Measurements from ENCODE around the gene COA1.

Gene COA1

DNA sequence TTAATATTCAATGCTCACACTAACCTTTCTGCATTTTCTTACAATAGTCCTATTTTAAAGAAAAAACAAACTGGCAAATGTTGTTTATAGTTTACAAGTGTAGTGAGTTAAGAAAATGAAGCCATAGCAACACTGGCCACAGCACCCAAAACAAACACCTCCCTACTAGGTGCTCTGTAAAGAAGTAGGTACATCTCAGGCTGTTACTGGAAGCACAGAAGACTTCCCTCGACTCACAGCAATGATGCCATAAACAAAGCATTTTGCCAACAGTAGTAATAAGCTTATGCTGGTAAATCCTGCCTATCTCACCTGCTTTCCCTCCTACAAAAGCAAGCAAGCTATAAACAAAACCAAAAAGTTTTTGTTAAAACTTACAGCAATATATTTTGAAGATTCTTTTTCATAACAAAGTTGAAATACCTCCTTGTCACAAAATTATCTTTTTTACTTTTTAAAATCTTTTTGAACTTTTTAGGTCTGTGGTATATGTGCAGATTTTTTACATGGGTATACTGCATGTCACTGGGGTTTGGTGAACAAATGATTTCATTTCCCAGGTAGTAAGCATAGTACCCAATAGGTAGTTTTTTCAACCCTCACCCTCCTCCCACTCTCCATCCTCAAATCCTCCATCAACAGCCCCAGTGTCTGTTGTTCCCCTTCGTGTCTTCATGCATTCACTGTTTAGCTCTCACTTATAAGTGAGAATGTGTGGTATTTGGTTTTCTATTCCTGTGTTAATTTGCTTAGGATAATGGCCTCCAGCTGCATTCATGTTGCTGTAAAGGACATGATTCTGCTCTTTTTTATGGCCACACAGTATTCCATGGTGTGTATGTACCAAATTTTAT is 28.4 kb downstream of the COA1 start:
- peak; percentile 26 for ATAC-seq
- TF ChIP-seq SNAI2 (CRISPR knock-in tag; IDR thresholded peaks at IDR 0.05) (no peak), ARNTL (CRISPR knock-in tag; IDR thresholded peaks at IDR 0.05; ENCODE audit: borderline replicate concordance, low read depth) (no peak), ZC3H10 (CRISPR knock-in tag; IDR thresholded peaks at IDR 0.05) (no peak), ISL1 (CRISPR knock-in tag; IDR thresholded peaks at IDR 0.05) (no peak)
- TF ChIP-seq, protein P1, sequence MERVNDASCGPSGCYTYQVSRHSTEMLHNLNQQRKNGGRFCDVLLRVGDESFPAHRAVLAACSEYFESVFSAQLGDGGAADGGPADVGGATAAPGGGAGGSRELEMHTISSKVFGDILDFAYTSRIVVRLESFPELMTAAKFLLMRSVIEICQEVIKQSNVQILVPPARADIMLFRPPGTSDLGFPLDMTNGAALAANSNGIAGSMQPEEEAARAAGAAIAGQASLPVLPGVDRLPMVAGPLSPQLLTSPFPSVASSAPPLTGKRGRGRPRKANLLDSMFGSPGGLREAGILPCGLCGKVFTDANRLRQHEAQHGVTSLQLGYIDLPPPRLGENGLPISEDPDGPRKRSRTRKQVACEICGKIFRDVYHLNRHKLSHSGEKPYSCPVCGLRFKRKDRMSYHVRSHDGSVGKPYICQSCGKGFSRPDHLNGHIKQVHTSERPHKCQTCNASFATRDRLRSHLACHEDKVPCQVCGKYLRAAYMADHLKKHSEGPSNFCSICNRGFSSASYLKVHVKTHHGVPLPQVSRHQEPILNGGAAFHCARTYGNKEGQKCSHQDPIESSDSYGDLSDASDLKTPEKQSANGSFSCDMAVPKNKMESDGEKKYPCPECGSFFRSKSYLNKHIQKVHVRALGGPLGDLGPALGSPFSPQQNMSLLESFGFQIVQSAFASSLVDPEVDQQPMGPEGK (CRISPR knock-in tag; IDR thresholded peaks at IDR 0.05; ENCODE audit: borderline replicate concordance): no peak
- TF ChIP-seq, protein P2, sequence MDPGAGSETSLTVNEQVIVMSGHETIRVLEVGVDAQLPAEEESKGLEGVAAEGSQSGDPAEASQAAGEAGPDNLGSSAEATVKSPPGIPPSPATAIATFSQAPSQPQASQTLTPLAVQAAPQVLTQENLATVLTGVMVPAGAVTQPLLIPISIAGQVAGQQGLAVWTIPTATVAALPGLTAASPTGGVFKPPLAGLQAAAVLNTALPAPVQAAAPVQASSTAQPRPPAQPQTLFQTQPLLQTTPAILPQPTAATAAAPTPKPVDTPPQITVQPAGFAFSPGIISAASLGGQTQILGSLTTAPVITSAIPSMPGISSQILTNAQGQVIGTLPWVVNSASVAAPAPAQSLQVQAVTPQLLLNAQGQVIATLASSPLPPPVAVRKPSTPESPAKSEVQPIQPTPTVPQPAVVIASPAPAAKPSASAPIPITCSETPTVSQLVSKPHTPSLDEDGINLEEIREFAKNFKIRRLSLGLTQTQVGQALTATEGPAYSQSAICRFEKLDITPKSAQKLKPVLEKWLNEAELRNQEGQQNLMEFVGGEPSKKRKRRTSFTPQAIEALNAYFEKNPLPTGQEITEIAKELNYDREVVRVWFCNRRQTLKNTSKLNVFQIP (CRISPR knock-in tag; IDR thresholded peaks at IDR 0.05; ENCODE audit: borderline replicate concordance, low read depth): no peak
- TF ChIP-seq, protein P3, sequence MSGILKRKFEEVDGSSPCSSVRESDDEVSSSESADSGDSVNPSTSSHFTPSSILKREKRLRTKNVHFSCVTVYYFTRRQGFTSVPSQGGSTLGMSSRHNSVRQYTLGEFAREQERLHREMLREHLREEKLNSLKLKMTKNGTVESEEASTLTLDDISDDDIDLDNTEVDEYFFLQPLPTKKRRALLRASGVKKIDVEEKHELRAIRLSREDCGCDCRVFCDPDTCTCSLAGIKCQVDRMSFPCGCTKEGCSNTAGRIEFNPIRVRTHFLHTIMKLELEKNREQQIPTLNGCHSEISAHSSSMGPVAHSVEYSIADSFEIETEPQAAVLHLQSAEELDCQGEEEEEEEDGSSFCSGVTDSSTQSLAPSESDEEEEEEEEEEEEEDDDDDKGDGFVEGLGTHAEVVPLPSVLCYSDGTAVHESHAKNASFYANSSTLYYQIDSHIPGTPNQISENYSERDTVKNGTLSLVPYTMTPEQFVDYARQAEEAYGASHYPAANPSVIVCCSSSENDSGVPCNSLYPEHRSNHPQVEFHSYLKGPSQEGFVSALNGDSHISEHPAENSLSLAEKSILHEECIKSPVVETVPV (CRISPR knock-in tag; IDR thresholded peaks at IDR 0.05): no peak
- TF ChIP-seq, protein P4, sequence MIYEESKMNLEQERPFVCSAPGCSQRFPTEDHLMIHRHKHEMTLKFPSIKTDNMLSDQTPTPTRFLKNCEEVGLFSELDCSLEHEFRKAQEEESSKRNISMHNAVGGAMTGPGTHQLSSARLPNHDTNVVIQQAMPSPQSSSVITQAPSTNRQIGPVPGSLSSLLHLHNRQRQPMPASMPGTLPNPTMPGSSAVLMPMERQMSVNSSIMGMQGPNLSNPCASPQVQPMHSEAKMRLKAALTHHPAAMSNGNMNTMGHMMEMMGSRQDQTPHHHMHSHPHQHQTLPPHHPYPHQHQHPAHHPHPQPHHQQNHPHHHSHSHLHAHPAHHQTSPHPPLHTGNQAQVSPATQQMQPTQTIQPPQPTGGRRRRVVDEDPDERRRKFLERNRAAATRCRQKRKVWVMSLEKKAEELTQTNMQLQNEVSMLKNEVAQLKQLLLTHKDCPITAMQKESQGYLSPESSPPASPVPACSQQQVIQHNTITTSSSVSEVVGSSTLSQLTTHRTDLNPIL (CRISPR knock-in tag; IDR thresholded peaks at IDR 0.05; ENCODE audit: low read depth): no peak

DNA sequence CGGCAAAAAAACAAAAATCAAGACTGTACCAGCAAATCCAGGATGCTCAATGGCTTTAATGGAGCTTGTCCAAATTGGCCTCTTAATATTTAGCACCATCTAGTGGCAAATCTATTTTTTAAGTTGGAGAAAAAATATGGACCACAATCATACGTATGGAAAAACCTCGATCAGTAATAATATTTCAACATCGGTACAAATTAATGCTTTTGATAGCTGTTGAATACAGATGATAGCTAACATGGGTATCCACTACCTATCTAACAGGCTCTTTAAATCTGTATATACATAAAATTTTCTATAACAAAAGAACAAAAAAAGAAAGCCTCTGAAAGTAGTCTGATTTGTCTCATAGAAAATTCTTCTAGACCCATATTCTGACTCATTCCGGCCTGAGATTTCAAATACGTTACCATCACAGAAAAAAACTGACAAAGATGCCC is 29.2 kb downstream of the COA1 start:
- ATAC-seq: peak; percentile 69

More for the DNA sequence above, 29.2 kb downstream of the COA1 start:
- TF ChIP-seq GLIS3 (CRISPR knock-in tag; IDR thresholded peaks at IDR 0.05) (no peak), TCF4 (CRISPR knock-in tag; IDR thresholded peaks at IDR 0.05; ENCODE audit: borderline replicate concordance) (no peak), ISL1 (CRISPR knock-in tag; IDR thresholded peaks at IDR 0.05) (no peak), SNAI2 (CRISPR knock-in tag; IDR thresholded peaks at IDR 0.05) (no peak), ZNF565 (CRISPR knock-in tag; conservative IDR thresholded peaks at IDR 0.05; ENCODE audit: low read depth) (no peak), TOX (CRISPR knock-in tag; IDR thresholded peaks at IDR 0.05; ENCODE audit: borderline replicate concordance) (no peak), ZC3H10 (CRISPR knock-in tag; IDR thresholded peaks at IDR 0.05) (no peak), ARNTL (CRISPR knock-in tag; IDR thresholded peaks at IDR 0.05; ENCODE audit: borderline replicate concordance, low read depth) (no peak), RARB (CRISPR knock-in tag; IDR thresholded peaks at IDR 0.05) (no peak), BACH2 (CRISPR knock-in tag; IDR thresholded peaks at IDR 0.05; ENCODE audit: borderline replicate concordance) (no peak), CSDC2 (CRISPR knock-in tag; IDR thresholded peaks at IDR 0.05) (no peak), ZNF8 (CRISPR knock-in tag; IDR thresholded peaks at IDR 0.05) (no peak), OSR1 (CRISPR knock-in tag; IDR thresholded peaks at IDR 0.05) (no peak), ZFP30 (CRISPR knock-in tag; IDR thresholded peaks at IDR 0.05) (no peak)
- TF ChIP-seq, protein P3 (CRISPR knock-in tag; IDR thresholded peaks at IDR 0.05): no peak
- TF ChIP-seq, protein P5, sequence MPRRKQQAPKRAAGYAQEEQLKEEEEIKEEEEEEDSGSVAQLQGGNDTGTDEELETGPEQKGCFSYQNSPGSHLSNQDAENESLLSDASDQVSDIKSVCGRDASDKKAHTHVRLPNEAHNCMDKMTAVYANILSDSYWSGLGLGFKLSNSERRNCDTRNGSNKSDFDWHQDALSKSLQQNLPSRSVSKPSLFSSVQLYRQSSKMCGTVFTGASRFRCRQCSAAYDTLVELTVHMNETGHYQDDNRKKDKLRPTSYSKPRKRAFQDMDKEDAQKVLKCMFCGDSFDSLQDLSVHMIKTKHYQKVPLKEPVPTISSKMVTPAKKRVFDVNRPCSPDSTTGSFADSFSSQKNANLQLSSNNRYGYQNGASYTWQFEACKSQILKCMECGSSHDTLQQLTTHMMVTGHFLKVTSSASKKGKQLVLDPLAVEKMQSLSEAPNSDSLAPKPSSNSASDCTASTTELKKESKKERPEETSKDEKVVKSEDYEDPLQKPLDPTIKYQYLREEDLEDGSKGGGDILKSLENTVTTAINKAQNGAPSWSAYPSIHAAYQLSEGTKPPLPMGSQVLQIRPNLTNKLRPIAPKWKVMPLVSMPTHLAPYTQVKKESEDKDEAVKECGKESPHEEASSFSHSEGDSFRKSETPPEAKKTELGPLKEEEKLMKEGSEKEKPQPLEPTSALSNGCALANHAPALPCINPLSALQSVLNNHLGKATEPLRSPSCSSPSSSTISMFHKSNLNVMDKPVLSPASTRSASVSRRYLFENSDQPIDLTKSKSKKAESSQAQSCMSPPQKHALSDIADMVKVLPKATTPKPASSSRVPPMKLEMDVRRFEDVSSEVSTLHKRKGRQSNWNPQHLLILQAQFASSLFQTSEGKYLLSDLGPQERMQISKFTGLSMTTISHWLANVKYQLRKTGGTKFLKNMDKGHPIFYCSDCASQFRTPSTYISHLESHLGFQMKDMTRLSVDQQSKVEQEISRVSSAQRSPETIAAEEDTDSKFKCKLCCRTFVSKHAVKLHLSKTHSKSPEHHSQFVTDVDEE (CRISPR knock-in tag; IDR thresholded peaks at IDR 0.05): no peak

Measured in SK-N-SH treated with all-trans-retinoic acid at 6 μM for 48 hours (cell line).